PFSK-1 (cell line): ENCODE measurements around the gene SPAG8.

Experiments used
- FOXP2 ChIP-seq: optimal IDR thresholded peaks from 2 replicates; pipeline ENCODE3; 2011; ENCODE audit warnings: borderline replicate concordance, control low read depth, inconsistent platforms; ENCODE audit not compliant: insufficient read depth; ENCODE audit errors: extremely low read length, extremely low read depth
- POLR2AphosphoS5 ChIP-seq: IDR thresholded peaks from 2 replicates; pipeline ENCODE4 v1.6.1; 2012; ENCODE audit warnings: low read depth, mild to moderate bottlenecking, control low read depth, low read length, moderate library complexity
- SIN3A ChIP-seq: IDR thresholded peaks from 2 replicates; pipeline ENCODE4 v1.6.1; 2012; ENCODE audit warnings: mild to moderate bottlenecking, low read length, moderate library complexity, borderline replicate concordance; ENCODE audit not compliant: insufficient read depth
- TAF1 ChIP-seq: IDR thresholded peaks from 2 replicates; pipeline ENCODE4 v1.6.1; 2012; ENCODE audit warnings: low read length, control low read depth, borderline replicate concordance; ENCODE audit not compliant: insufficient read depth
- TF ChIP-seq, protein P1 (sequence below), 2 experiments: IDR thresholded peaks; 2 replicates each; pipeline versions ENCODE4 v1.6.1 to v1.8.0; 2011 to 2012; ENCODE audit warnings: low read depth in 2 of 2, low read length in 2 of 2, control low read depth in 1 of 2, inconsistent platforms in 1 of 2, mild to moderate bottlenecking in 1 of 2, moderate library complexity in 1 of 2; ENCODE audit not compliant: insufficient read depth in 1 of 2

The SPAG8 gene

DNA sequence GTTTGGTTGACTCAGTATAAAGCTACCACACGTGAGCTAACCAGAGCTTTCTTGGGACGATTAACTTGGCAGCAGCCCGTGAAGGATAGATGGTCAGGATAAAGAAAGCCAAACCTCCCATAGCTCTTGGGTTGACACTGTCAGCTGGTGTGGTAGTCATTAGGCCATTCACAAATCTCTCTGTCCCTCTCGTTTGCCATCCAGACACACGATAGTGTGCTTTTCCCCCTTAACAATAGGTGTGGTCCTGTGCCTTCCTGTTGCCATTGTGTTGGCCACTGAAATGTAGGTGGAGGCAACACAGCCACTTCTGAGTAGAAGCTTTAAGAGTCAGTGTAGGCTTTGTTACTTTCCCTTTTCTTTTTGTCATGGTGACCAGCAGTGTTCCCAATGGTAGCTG lies 46.4 kb upstream of the SPAG8 start:
- TF ChIP-seq FOXP2 (no peak), SIN3A (no peak), TAF1 (no peak), POLR2AphosphoS5 (no peak)
- TF ChIP-seq, protein P1, sequence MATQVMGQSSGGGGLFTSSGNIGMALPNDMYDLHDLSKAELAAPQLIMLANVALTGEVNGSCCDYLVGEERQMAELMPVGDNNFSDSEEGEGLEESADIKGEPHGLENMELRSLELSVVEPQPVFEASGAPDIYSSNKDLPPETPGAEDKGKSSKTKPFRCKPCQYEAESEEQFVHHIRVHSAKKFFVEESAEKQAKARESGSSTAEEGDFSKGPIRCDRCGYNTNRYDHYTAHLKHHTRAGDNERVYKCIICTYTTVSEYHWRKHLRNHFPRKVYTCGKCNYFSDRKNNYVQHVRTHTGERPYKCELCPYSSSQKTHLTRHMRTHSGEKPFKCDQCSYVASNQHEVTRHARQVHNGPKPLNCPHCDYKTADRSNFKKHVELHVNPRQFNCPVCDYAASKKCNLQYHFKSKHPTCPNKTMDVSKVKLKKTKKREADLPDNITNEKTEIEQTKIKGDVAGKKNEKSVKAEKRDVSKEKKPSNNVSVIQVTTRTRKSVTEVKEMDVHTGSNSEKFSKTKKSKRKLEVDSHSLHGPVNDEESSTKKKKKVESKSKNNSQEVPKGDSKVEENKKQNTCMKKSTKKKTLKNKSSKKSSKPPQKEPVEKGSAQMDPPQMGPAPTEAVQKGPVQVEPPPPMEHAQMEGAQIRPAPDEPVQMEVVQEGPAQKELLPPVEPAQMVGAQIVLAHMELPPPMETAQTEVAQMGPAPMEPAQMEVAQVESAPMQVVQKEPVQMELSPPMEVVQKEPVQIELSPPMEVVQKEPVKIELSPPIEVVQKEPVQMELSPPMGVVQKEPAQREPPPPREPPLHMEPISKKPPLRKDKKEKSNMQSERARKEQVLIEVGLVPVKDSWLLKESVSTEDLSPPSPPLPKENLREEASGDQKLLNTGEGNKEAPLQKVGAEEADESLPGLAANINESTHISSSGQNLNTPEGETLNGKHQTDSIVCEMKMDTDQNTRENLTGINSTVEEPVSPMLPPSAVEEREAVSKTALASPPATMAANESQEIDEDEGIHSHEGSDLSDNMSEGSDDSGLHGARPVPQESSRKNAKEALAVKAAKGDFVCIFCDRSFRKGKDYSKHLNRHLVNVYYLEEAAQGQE (IDR thresholded peaks at IDR 0.05; ENCODE audit: insufficient read depth in 1 of 2, low read depth in 2 of 2, low read length in 2 of 2): no peak

DNA sequence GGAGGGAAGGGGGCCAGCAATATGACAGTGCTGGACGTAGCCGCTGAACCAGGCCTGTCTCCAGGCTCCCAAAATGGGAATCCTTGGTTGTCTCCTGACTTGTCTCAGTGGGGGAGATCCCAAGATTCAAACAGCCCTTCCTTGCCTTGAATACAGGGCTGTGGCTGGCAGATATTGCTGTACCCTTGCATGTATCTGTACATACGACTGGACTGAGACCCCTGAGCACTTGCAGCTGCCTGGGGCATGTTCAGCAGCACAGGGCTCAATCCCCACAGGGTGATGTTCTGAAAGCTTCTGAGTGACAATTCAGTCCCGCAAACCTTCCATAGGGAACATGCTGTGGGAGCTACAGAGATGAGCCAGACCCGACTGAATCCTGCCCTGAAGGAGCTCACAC lies 44.8 kb upstream of the SPAG8 start:
- TF ChIP-seq POLR2AphosphoS5 (no peak), FOXP2 (no peak)

DNA sequence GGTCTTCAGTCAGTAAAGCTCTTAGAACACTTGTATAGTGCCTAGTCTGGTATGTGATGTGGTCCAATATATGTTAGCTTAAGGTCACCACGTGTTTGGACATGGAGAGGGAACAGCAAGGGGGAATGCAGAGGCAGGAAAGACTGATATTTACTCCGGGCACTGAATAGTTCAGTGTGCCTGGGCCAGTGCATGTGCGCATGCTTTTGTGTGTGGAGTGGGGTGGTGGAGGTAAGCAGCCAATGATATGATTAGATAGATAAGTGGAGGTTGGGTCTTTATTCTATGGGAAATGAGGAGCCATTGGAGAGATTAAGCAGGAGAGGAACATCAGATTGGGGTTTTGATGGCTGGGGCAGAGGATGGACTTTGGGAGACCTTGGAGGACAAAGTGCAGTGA lies 44.1 kb upstream of the SPAG8 start:
- TF ChIP-seq, protein P1 (IDR thresholded peaks at IDR 0.05; ENCODE audit: insufficient read depth in 1 of 2, low read depth in 2 of 2, low read length in 2 of 2): no peak
- no peak for TF ChIP-seq FOXP2
- no peak for TF ChIP-seq TAF1
- no peak for TF ChIP-seq SIN3A
- TF ChIP-seq POLR2AphosphoS5: no peak

DNA sequence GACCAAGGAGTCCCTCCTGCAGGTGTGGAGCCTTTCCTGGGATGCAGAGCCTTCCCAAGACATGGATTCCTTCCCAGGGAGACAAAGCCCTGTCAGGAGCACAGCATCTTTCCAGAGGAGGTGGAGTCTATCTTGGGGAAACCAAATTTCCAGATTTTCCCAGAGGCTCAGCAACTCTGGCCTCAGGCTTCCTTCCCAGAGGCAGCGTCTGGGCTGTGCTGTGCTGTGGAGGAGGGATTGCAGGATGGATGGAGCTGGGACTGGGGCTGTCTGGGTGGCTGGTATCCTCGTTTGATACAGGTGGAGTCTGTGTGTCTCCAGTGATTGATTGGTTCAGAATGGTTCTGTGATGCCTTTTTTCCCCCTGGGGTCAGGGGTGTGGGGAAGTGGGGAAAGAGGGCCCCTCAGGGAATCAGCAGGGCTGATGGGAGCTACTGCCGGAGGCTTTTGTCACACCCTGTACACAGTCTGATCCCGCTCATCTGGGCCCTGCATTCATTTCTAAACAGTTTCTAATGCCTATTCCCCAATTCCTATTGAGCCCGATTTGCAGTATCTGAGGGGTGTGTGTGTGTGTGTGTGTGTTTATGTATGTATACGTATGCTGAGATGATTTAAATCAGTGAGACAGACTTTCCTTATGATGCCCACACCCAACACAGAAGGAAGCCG lies 42.2 kb upstream of the SPAG8 start:
- TF ChIP-seq SIN3A (no peak), FOXP2 (no peak), TAF1 (no peak), POLR2AphosphoS5 (no peak)
- TF ChIP-seq, protein P1 (IDR thresholded peaks at IDR 0.05; ENCODE audit: insufficient read depth in 1 of 2, low read depth in 2 of 2, low read length in 2 of 2): no peak

DNA sequence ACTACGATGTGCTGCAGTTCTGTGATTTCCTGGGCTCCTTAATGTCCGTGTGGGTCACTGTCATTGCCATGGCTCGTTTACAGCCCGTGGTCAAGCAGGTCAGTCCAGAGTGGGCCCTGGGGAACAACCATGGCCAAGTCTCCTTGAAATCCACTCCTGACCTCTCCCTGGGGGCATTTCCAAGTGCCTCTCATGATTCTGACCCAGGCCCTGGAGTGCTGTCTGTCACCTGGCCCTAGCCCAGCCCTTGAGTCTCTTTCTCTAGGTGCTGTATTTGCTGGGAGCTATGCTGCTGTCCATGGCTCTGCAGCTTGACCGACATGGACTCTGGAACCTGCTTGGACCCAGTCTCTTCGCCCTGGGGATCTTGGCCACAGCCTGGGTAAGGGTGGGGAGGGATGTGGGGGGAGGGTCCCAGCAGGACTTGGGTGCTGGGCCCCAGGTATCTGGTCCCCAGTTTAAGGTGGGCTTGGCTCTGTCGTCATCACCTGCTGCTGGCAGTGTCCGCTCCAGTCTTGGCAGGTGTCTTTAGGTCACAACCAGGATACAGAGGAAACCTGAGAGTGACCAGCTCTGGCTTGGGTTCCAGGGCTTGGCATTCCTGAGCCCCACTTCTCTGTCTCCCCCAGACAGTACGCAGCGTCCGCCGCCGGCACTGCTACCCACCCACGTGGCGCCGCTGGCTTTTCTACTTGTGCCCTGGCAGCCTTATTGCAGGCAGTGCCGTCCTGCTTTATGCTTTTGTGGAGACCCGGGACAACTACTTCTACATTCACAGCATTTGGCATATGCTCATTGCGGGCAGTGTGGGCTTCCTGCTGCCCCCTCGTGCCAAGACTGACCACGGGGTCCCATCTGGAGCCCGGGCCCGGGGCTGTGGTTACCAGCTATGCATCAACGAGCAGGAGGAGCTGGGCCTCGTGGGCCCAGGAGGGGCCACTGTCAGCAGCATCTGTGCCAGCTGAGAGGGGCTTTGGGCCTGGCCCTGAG lies 41.1 kb upstream of the SPAG8 start:
- TF ChIP-seq, protein P1 (IDR thresholded peaks at IDR 0.05; ENCODE audit: insufficient read depth in 1 of 2, low read depth in 2 of 2, low read length in 2 of 2): no peak
- TF ChIP-seq FOXP2 (no peak), TAF1 (no peak), POLR2AphosphoS5 (no peak), SIN3A (no peak)
